GM12878 (cell line): ENCODE data around the gene ANKRD33. TPM values are rescaled to one million over a fixed set of nuclear protein-coding genes. Genes with fewer than 3 reads are reported as not detected.

Experiments
- ATAC-seq: fragments of 200-7000 bp; cut with Tn5 transposase; 3 replicates; pipeline ENCODE4 v1.9.1; 2020; ENCODE audit warnings: mild to moderate bottlenecking, moderate library complexity
- BruUV-seq: library from RNA; stranded (reverse); fragments of 400-500 nt; replicated peaks from 2 replicates; lab custom pipeline; 2021; lab: Mats Ljungman, UMichigan
- CTCF ChIA-PET: fragments of 300-600 bp; sonication (Branson Sonifier 250); formaldehyde crosslinking; extraction: SDS; loops from one replicate; lab custom pipeline; 2021; ENCODE audit warnings: inconsistent platforms; lab: Yijun Ruan, JAX
- POLR2A ChIA-PET: fragments of 350-600 bp; formaldehyde crosslinking; extraction: SDS; loops from one replicate; lab custom pipeline; 2021; ENCODE audit warnings: inconsistent platforms; lab: Charles Lee
- RAD21 ChIA-PET: fragments of 300-600 bp; sonication (Branson Sonifier 250); formaldehyde crosslinking; loops from one replicate; lab custom pipeline; 2023; ENCODE audit warnings: antibody characterized with exemption; ENCODE audit not compliant: unreplicated experiment; lab: Charles Lee
- SMC1A ChIA-PET: fragments of 300-600 bp; sonication (Branson Sonifier 250); formaldehyde crosslinking; loops from one replicate; lab custom pipeline; 2023; ENCODE audit not compliant: unreplicated experiment, uncharacterized antibody; lab: Charles Lee
- DNase-seq: peaks from one replicate; pipeline ENCODE4 v3.0.0-alpha.2; 2011; ENCODE audit warnings: low read depth, low spot score
- FAIRE-seq: peaks from 3 replicates; lab custom pipeline; 2011; peaks lifted over from hg19 to GRCh38; lab: Jason Lieb, UNC
- H2AFZ ChIP-seq: 2 replicates; pipeline ENCODE4 v1.6.0; 2011; ENCODE audit warnings: low read depth, low read length, control low read depth; ENCODE audit not compliant: control insufficient read depth
- H3K27ac ChIP-seq: 2 replicates; pipeline ENCODE4 v1.5.1; 2011; ENCODE audit warnings: control low read depth; ENCODE audit not compliant: control insufficient read depth, insufficient read depth
- H3K27me3 ChIP-seq, 2 experiments: replicated peaks in 1 of 2; 2 replicates each; pipeline versions ENCODE4 v1.6.0 to v1.6.1; 2011; ENCODE audit warnings: low read length in 1 of 2; ENCODE audit not compliant: control insufficient read depth in 2 of 2, insufficient read depth in 2 of 2
- H3K36me3 ChIP-seq, 2 experiments: 2 replicates each; pipeline ENCODE4 v1.5.1; 2011; ENCODE audit warnings: low read length in 1 of 2; ENCODE audit not compliant: control insufficient read depth in 2 of 2, insufficient read depth in 2 of 2
- H3K4me1 ChIP-seq: 2 replicates; pipeline ENCODE4 v1.6.1; 2011; ENCODE audit warnings: mild to moderate bottlenecking, low read length, moderate library complexity, mixed read lengths; ENCODE audit not compliant: control insufficient read depth, insufficient read depth
- H3K4me2 ChIP-seq: 2 replicates; pipeline ENCODE4 v1.6.0; 2011; ENCODE audit warnings: control low read depth; ENCODE audit not compliant: control insufficient read depth, insufficient read depth
- H3K4me3 ChIP-seq: fragments of 200-600 bp; sonication (generic); 2 replicates; pipeline ENCODE4 v1.5.1; 2016
- H3K79me2 ChIP-seq: 2 replicates; pipeline ENCODE4 v1.6.0; 2011; ENCODE audit warnings: low read length; ENCODE audit not compliant: control insufficient read depth, insufficient read depth
- H3K9ac ChIP-seq: 2 replicates; pipeline ENCODE4 v1.8.0; 2011; ENCODE audit warnings: low read length, control low read depth, mixed read lengths; ENCODE audit not compliant: control insufficient read depth, insufficient read depth
- H3K9me3 ChIP-seq: replicated peaks from 3 replicates; pipeline ENCODE4 v1.5.1; 2011; ENCODE audit warnings: mild to moderate bottlenecking, low read length; ENCODE audit not compliant: control insufficient read depth, insufficient read depth
- H4K20me1 ChIP-seq: 2 replicates; pipeline ENCODE4 v1.6.0; 2011; ENCODE audit not compliant: control insufficient read depth, insufficient read depth
- BRCA1 ChIP-seq: IDR thresholded peaks from 2 replicates; pipeline ENCODE4 v1.6.1; 2011; ENCODE audit warnings: low read depth, low read length, improper control_type of control experiment
- HDAC6 ChIP-seq: fragments of 200-600 bp; sonication (generic); IDR thresholded peaks from one replicate; pipeline ENCODE4 v1.8.0; 2017; ENCODE audit warnings: antibody characterized with exemption; ENCODE audit not compliant: unreplicated experiment
- IRF4 ChIP-seq: IDR thresholded peaks from 2 replicates; pipeline ENCODE4 v1.6.1; 2011; ENCODE audit warnings: low read depth, low read length
- JUNB ChIP-seq: IDR thresholded peaks from 2 replicates; pipeline ENCODE4 v1.6.1; 2016; ENCODE audit warnings: antibody characterized with exemption, mild to moderate bottlenecking
- NFYB ChIP-seq: IDR thresholded peaks from 2 replicates; pipeline ENCODE4 v1.6.1; 2011; ENCODE audit warnings: low read depth, mild to moderate bottlenecking, low read length, improper control_type of control experiment, moderate library complexity; ENCODE audit not compliant: insufficient read depth
- NR2F1 ChIP-seq: fragments of 450-650 bp; conservative IDR thresholded peaks from 2 replicates; pipeline ENCODE4 v1.6.1; 2017; ENCODE audit warnings: mild to moderate bottlenecking
- REST ChIP-seq: IDR thresholded peaks from 2 replicates; pipeline ENCODE4 v1.6.1; 2012; ENCODE audit warnings: mild to moderate bottlenecking, low read depth, low read length
- RFX5 ChIP-seq: IDR thresholded peaks from 2 replicates; pipeline ENCODE4 v1.6.1; 2011; ENCODE audit warnings: low read depth, low read length, improper control_type of control experiment
- TARDBP ChIP-seq: IDR thresholded peaks from 2 replicates; pipeline ENCODE4 v1.6.1; 2016; ENCODE audit warnings: borderline replicate concordance
- WGBS: methylation state at CpG from one replicate; pipeline ENCODE4 v1.1.6; 2016; ENCODE audit warnings: low lambda C conversion rate; ENCODE audit not compliant: insufficient replicate concordance, insufficient coverage; ENCODE audit errors: missing lambda C conversion rate; 5-methylcytosine and 5-hydroxymethylcytosine counted together
- in situ Hi-C: fragments of 300-500 bp; cut with MboI; formaldehyde crosslinking; loops from 9 replicates; pipeline ENCODE4 v1.14.3; 2018; ENCODE audit warnings: mixed read lengths
- intact Hi-C: fragments of 100-400 bp; cut with micrococcal nuclease; formaldehyde crosslinking; loops from one replicate; pipeline ENCODE4 v1.14.2; 2022; ENCODE audit not compliant: unreplicated experiment
- polyA plus RNA-seq, 11 experiments: library from polyadenylated mRNA; depleted of rRNA in 4 of 11; unstranded in 6 of 11; stranded (reverse) in 5 of 11; fragments of >200 nt; fragmentation: Nextera tagmentation in 4 of 11; fragmentation: Illumina TruSeq in 1 of 11; extraction: Ambion mirVana in 4 of 11; extraction: Trizol in 1 of 11; gene quantifications; 1 replicate in 1 of 11; 2 replicates in 10 of 11; pipeline versions ENCODE4 v1.2.1 to v1.2.3, GENCODE V29; 2011 to 2016; ENCODE audit warnings: inconsistent platforms in 2 of 11, missing spikeins in 2 of 11, low read depth in 1 of 11
- total RNA-seq, 4 experiments: library from RNA; depleted of rRNA in 3 of 4; stranded (reverse); fragments of >200 nt in 3 of 4; fragmentation: Illumina TruSeq in 1 of 4; extraction: Trizol in 1 of 4; gene quantifications; 2 replicates each; pipeline versions ENCODE4 v1.2.1 to v1.2.3, GENCODE V29; 2013 to 2021
- TF ChIP-seq, protein P1 (sequence below), 3 experiments: IDR thresholded peaks in 2 of 3; conservative IDR thresholded peaks in 1 of 3; 2 replicates each; pipeline ENCODE4 v1.5.1; 2011; ENCODE audit warnings: low read depth in 3 of 3, low read length in 3 of 3, mild to moderate bottlenecking in 3 of 3, control low read depth in 2 of 3, moderate library complexity in 2 of 3, inconsistent platforms in 1 of 3, mixed read lengths in 1 of 3; ENCODE audit not compliant: control insufficient read depth in 2 of 3, insufficient read depth in 1 of 3; ENCODE audit errors: extremely low read depth in 1 of 3
- TF ChIP-seq, protein P2 (sequence below): IDR thresholded peaks from 2 replicates; pipeline ENCODE4 v1.6.1; 2012; ENCODE audit warnings: low read length, inconsistent platforms

The ANKRD33 gene
- total and polyA plus RNA-seq, 10 of the 15 experiments (the other 5 are each of a cell fraction or from before 2014, with no cell fraction given), result not detected

- WGBS, result 31% methylated on average over 3 of the region's 3 CpGs
- ChIA-PET CTCF (no interaction called here), SMC1A (no interaction called here), POLR2A (no interaction called here), RAD21 (no interaction called here)
- no peak for ATAC-seq
- no peak for FAIRE-seq
- Histone ChIP-seq H3K27me3 (peaks cover 7 to 12% of the 10 kb centered on the region in 2 experiments), H3K4me1 (no peaks in the 10 kb centered on the region), H3K4me2 (no peak overlapping the region), H2AFZ (no peak overlapping the region), H3K4me3 (no peak overlapping the region), H3K27ac (no peak overlapping the region), H3K9ac (no peak overlapping the region), H3K79me2 (no peaks in the 10 kb centered on the region), H3K9me3 (no peaks in the 10 kb centered on the region), H3K36me3 (no peaks in the 10 kb centered on the region), H4K20me1 (no peaks in the 10 kb centered on the region)
- intact Hi-C loops, result loop anchor here (10.0 kb wide), 1 partner anchor 335 kb away; no protein-coding TSS in a partner anchor
- TF ChIP-seq RFX5 (no peak), TARDBP (no peak), BRCA1 (no peak), IRF4 (no peak)
- TF ChIP-seq, protein P1, sequence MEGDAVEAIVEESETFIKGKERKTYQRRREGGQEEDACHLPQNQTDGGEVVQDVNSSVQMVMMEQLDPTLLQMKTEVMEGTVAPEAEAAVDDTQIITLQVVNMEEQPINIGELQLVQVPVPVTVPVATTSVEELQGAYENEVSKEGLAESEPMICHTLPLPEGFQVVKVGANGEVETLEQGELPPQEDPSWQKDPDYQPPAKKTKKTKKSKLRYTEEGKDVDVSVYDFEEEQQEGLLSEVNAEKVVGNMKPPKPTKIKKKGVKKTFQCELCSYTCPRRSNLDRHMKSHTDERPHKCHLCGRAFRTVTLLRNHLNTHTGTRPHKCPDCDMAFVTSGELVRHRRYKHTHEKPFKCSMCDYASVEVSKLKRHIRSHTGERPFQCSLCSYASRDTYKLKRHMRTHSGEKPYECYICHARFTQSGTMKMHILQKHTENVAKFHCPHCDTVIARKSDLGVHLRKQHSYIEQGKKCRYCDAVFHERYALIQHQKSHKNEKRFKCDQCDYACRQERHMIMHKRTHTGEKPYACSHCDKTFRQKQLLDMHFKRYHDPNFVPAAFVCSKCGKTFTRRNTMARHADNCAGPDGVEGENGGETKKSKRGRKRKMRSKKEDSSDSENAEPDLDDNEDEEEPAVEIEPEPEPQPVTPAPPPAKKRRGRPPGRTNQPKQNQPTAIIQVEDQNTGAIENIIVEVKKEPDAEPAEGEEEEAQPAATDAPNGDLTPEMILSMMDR (IDR thresholded peaks at IDR 0.05 in 2 of 3, conservative IDR thresholded peaks at IDR 0.05 in 1 of 3; ENCODE audit: control insufficient read depth in 2 of 3, extremely low read depth in 1 of 3, insufficient read depth in 1 of 3, low read depth in 3 of 3, low read length in 3 of 3), result no peak
- no peak for DNase-seq
- BruUV-seq, result no TSS peak
- in situ Hi-C loops, result loop anchor here (10.0 kb wide), 1 partner anchor 445 kb away; the partner anchor contains the start of gene SLC4A8
Measured at GRCh38 chr12:51869931-51870330, 18.0 kb upstream of the ANKRD33 start.

- Histone ChIP-seq H3K4me3 (no peak overlapping the region), H3K27me3 (peaks cover 3 to 9% of the 10 kb centered on the region in 2 experiments), H3K36me3 (no peaks in the 10 kb centered on the region), H3K79me2 (no peaks in the 10 kb centered on the region), H3K9me3 (no peaks in the 10 kb centered on the region), H4K20me1 (no peaks in the 10 kb centered on the region), H2AFZ (no peak overlapping the region), H3K4me2 (no peak overlapping the region), H3K27ac (no peak overlapping the region), H3K4me1 (no peaks in the 10 kb centered on the region), H3K9ac (no peak overlapping the region)
- ATAC-seq (no peak), FAIRE-seq (no peak), DNase-seq (no peak)
- RAD21 ChIA-PET, result no interaction called here
- CTCF ChIA-PET, result no interaction called here
- intact Hi-C loops, result loop anchor here (10.0 kb wide), 1 partner anchor 336 kb away; no protein-coding TSS in a partner anchor
- in situ Hi-C loops, result loop anchor here (10.0 kb wide), 1 partner anchor 446 kb away; the partner anchor contains the start of gene SLC4A8
- 2% methylated on average over 4 of the region's 4 CpGs for WGBS
- BruUV-seq, result no TSS peak
- SMC1A ChIA-PET, result no interaction called here
- POLR2A ChIA-PET, result no interaction called here
- TF ChIP-seq, protein P2, sequence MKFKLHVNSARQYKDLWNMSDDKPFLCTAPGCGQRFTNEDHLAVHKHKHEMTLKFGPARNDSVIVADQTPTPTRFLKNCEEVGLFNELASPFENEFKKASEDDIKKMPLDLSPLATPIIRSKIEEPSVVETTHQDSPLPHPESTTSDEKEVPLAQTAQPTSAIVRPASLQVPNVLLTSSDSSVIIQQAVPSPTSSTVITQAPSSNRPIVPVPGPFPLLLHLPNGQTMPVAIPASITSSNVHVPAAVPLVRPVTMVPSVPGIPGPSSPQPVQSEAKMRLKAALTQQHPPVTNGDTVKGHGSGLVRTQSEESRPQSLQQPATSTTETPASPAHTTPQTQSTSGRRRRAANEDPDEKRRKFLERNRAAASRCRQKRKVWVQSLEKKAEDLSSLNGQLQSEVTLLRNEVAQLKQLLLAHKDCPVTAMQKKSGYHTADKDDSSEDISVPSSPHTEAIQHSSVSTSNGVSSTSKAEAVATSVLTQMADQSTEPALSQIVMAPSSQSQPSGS, result no peak
- TF ChIP-seq JUNB (no peak), REST (no peak), HDAC6 (no peak), TARDBP (no peak), NR2F1 (no peak), NFYB (no peak)
Measured at GRCh38 chr12:51870504-51870903, 17.4 kb upstream of the ANKRD33 start.
